NCI-H226 (cell line): ENCODE results near the gene TTLL6.
"Not testable (repeated sequence)": the region's sequence is repeated elsewhere in the genome, so short reads cannot be mapped to it uniquely, and the experiment has no call there.

Experiments
- DNase-seq: peaks from one replicate; pipeline ENCODE4 v3.0.0-alpha.2; 2015

TTLL6 gene

GRCh38 chr17:48814504-48814903 is 2.5 kb downstream of the TTLL6 start:
- no peak for DNase-seq

- no peak for DNase-seq
Observed at GRCh38 chr17:48812001-48812400, 5.0 kb downstream of the TTLL6 start.

GRCh38 chr17:48809182-48809581 is 7.8 kb downstream of the TTLL6 start:
- DNase-seq: no peak

GRCh38 chr17:48804936-48805411 is 12.1 kb downstream of the TTLL6 start:
- DNase-seq: peak; percentile 39

GRCh38 chr17:48800626-48801217 is 16.3 kb downstream of the TTLL6 start:
- DNase-seq: no peak

- no peak for DNase-seq
Observed at GRCh38 chr17:48799069-48799723, 17.8 kb downstream of the TTLL6 start.

- DNase-seq: not testable (repeated sequence)
Observed at GRCh38 chr17:48796163-48796522, 20.9 kb downstream of the TTLL6 start.

- no peak for DNase-seq
Observed at GRCh38 chr17:48795444-48796162, 21.4 kb downstream of the TTLL6 start.

- DNase-seq: no peak
Observed at GRCh38 chr17:48792033-48792798, 24.8 kb downstream of the TTLL6 start.

- DNase-seq: peak; percentile 74
Observed at GRCh38 chr17:48791128-48792032, 25.6 kb downstream of the TTLL6 start.

- no peak for DNase-seq
Observed at GRCh38 chr17:48790607-48791127, 26.4 kb downstream of the TTLL6 start.

GRCh38 chr17:48787828-48788227 is 29.2 kb downstream of the TTLL6 start:
- no peak for DNase-seq

GRCh38 chr17:48779421-48779820 is 37.6 kb downstream of the TTLL6 start:
- DNase-seq: no peak

GRCh38 chr17:48776602-48777001 is 40.4 kb downstream of the TTLL6 start:
- DNase-seq: no peak

GRCh38 chr17:48773245-48773644 is 43.8 kb downstream of the TTLL6 start:
- no peak for DNase-seq

- no peak for DNase-seq
Observed at GRCh38 chr17:48770954-48771353, 46.1 kb downstream of the TTLL6 start.

- DNase-seq: no peak
Observed at GRCh38 chr17:48769009-48769675, 47.9 kb downstream of the TTLL6 start.

- no peak for DNase-seq
Observed at GRCh38 chr17:48767263-48767774, 49.7 kb downstream of the TTLL6 start.

GRCh38 chr17:48761114-48761513 is 55.9 kb downstream of the TTLL6 start:
- DNase-seq: no peak

GRCh38 chr17:48760411-48760810 is 56.6 kb downstream of the TTLL6 start:
- DNase-seq: no peak

- DNase-seq: no peak
Observed at GRCh38 chr17:48759288-48759687, 57.7 kb downstream of the TTLL6 start.
